ENCODE results near the gene CIB2. TPM values are rescaled to one million over a fixed set of nuclear protein-coding genes. Genes with fewer than 3 reads are reported as not detected.
A peak's percentile ranks its signal among the peaks of the same experiment; 100 is the strongest.

The CIB2 gene
- total RNA-seq, 8 experiments from 2014 or later, result 0.56 to 27.4 (median 19.9) TPM

DNA sequence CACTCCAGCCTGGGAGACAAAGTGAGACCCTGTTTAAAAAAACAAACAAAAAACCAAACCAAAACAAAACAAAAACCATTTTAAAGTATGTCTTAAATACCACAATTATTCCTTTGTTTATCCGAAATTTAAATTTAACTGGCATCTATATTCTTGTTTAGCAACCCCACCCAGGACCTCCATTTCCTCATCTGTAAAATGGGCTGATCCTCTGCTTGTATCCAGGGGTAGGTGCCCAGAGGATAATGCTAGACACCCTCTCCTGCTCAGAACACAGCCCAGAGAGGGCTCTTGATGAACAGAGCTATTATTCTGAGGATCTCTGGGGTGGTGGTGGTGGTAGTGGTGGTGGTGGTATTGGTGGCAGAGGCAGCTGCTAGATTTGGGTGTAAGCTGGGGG lies 29.0 kb downstream of the CIB2 start:
- Histone ChIP-seq H3K4me1 (replicated peaks in 1 of 2) (no peaks in the 10 kb centered on the region), H3K27ac (no peak overlapping the region), H3K4me3 (no peak overlapping the region)
- no peak for ATAC-seq (replicated peaks in 6 of 8)
- in situ Hi-C loops (cut with MboI; ENCODE audit: low pct_unique_long_range_greater_than_20kb in 2 of 9, low sequenced_read_pairs in 9 of 9, unreplicated experiment in 9 of 9), result loop anchor here (10.0 to 25.0 kb wide), 3 partner anchors 135 to 140 kb away; partner anchors contain the start of gene ACSBG1 (in 3 of the 9)
- WGBS, 10 experiments, result 20 to 86% (median 62%) methylated on average over 1 of the region's 1 CpG; no CpG with 5 or more reads in 2 of the 10 experiments

DNA sequence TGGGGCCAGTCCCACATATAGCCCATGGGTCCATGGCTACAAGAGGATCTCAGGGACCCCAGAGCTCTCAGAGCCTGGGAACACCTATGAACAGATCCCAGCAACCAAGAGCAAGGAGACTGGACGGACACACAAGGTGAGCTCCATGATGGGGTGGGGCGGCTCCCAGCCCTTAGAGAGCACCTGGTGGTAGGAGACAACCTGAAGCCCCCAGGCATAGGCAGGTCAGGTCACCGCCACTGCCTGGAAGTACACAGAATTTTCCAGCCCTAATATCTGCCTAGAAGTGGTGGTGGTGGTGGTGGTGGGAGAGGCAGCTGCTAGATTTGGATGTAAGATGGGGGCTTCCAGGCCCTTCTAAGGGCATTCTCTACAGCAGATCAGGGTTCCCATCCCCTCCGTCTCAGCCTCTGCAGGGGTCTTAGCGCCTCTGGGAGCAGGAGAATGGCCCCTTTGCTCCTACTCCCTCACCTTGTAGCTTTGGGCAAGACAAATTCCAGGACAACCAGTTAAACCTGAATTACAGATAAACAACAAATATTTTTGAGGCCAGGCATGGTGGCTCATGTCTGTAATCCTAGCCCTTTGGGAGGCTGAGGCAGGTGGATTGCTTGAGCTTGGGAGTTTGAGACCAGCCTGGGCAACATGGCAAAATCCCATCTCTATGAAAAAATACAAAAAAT lies 29.7 kb downstream of the CIB2 start:
- no peaks in the 10 kb centered on the region for H3K4me1 ChIP-seq (replicated peaks in 1 of 2)
- in situ Hi-C loops (cut with MboI; ENCODE audit: low pct_unique_long_range_greater_than_20kb in 2 of 9, low sequenced_read_pairs in 9 of 9, unreplicated experiment in 9 of 9), result loop anchor here (10.0 to 25.0 kb wide), 3 partner anchors 136 to 139 kb away; partner anchors contain the start of gene ACSBG1 (in 3 of the 9)
- 70 to 90% (median 83%) methylated on average over 1 to 2 of the region's 5 CpGs; no CpG with 5 or more reads in 7 of the 10 experiments for WGBS, 10 experiments
- no peak overlapping the region for H3K27ac ChIP-seq
- no peak overlapping the region for H3K4me3 ChIP-seq
- no peak for ATAC-seq (replicated peaks in 6 of 8)

DNA sequence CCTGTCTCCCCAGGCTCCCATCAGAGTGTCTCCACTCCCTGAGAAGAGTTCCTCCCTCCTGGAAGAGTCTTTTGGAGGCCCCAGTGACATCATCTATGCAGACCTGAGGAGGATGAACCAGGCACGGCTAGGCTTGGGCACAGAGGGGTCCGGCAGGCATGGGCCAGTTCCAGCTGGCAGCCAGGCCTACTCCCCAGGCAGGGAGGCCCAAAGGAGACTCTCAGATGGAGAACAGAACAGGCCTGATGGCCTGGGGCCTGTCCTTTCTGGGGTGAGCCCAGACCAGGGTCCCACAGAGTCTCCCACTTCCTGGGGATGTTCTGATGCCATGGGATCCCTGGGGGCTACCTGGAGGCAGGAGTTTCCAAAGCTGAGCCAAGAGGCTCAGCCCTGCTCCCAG lies 30.4 kb downstream of the CIB2 start:
- H3K4me1 ChIP-seq (replicated peaks in 1 of 2), result no peaks in the 10 kb centered on the region
- 70 to 83% methylated on average over 2 of the region's 2 CpGs; no CpG with 5 or more reads in 8 of the 10 experiments for WGBS, 10 experiments
- no peak overlapping the region for H3K27ac ChIP-seq
- ATAC-seq (replicated peaks in 6 of 8), result no peak
- H3K4me3 ChIP-seq, result no peak overlapping the region
- in situ Hi-C loops (cut with MboI; ENCODE audit: low pct_unique_long_range_greater_than_20kb in 2 of 9, low sequenced_read_pairs in 9 of 9, unreplicated experiment in 9 of 9), result loop anchor here (10.0 to 25.0 kb wide), 3 partner anchors 136 to 139 kb away; partner anchors contain the start of gene ACSBG1 (in 3 of the 9)

DNA sequence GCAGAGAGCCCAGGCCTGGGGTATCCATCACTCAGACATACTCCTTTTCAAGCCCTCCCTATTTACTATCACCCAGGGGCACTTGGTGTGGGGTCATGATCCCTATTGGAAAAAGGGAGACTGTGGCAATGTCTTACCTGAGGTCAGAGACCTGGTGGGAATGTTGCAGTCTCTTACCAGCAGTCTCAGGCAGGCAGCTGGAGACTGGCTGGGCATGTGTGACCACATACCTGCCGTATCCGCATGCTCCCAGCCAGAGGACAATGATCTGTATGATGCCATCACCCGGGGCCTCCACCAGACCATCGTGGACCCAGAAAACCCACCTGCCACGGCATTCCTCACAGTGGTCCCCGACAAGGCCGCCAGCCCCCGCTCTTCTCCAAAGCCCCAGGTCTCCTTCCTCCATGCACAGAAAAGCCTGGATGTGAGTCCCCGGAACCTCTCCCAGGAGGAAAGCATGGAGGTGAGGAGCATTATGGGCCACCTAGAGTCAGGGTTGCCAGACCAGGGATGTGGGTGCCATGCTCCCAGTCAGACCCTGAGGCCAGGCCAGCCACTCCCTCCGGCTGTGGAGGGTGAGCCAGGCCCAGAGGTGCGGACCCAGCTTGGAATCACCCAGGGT lies 33.0 kb downstream of the CIB2 start:
- Histone ChIP-seq H3K27ac (no peak overlapping the region), H3K4me1 (replicated peaks in 1 of 2) (no peaks in the 10 kb centered on the region), H3K4me3 (no peak overlapping the region)
- 83 to 100% (median 90%) methylated on average over 2 to 6 of the region's 11 CpGs; no CpG with 5 or more reads in 5 of the 10 experiments for WGBS, 10 experiments
- in situ Hi-C loops (cut with MboI; ENCODE audit: low pct_unique_long_range_greater_than_20kb in 2 of 9, low sequenced_read_pairs in 9 of 9, unreplicated experiment in 9 of 9), result no loop called here
- no peak for ATAC-seq (replicated peaks in 6 of 8)

DNA sequence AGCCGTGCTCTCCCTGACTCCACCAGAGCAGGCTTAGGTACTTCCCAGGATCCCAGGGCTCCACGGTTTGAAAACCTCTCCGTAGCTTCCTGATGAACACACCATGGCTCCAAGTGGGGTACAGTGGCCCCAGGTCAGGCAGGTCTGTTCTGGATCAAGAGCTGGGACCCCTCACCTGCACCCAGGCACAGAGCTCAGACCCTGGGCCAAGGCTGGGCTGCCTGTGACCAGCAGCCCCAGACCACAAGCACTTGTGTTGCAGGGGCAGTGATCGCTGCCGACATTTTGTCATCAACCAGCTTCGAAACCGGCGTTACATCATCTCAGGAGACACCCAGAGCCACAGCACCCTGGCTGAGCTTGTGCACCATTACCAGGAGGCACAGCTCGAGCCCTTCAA lies 33.6 kb downstream of the CIB2 start:
- H3K27ac ChIP-seq, result no peak overlapping the region
- in situ Hi-C loops (cut with MboI; ENCODE audit: low pct_unique_long_range_greater_than_20kb in 2 of 9, low sequenced_read_pairs in 9 of 9, unreplicated experiment in 9 of 9), result no loop called here
- ATAC-seq (replicated peaks in 6 of 8), result no peak
- H3K4me1 ChIP-seq (replicated peaks in 1 of 2), result no peaks in the 10 kb centered on the region
- H3K4me3 ChIP-seq, result no peak overlapping the region
- WGBS, 10 experiments, result 77 to 100% (median 100%) methylated on average over 1 to 5 of the region's 9 CpGs; no CpG with 5 or more reads in 5 of the 10 experiments

DNA sequence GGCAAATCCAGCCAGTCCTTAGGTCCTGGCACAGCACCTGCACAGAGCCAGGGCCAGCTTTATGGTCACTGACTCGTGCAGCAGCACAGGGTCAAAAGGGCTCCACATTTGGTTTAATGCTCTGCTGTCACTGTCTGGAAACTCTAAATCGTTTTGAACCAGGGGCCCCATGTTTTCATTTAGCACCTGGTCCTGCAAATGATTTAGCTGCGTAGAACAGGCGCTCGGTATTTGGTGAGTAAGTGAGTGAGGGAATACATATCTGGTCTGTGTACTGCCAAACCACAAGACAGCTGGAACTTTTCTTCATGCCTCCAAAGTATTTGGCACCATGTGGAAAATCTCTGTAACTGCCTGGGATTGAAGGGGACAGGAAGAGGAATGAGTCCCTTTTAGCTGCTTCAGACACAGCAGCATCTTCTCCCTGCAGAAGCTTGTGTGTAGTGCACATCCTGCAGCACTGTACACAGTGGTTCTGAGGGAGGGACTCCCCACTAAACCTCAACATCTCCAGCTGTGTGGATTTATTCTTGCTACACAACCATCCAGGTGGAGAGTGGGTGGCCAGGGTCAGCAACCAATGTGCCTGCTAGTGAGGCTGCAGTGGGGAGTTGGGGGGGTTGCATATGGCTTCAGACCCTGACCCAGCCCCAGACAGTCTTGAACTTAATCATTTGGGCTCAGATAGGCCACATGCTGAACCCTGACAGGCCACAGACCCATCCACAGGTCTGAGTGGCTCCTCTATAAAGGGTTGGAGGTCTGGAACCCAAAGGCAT lies 37.8 kb downstream of the CIB2 start:
- in situ Hi-C loops (cut with MboI; ENCODE audit: low pct_unique_long_range_greater_than_20kb in 2 of 9, low sequenced_read_pairs in 9 of 9, unreplicated experiment in 9 of 9), result no loop called here

DNA sequence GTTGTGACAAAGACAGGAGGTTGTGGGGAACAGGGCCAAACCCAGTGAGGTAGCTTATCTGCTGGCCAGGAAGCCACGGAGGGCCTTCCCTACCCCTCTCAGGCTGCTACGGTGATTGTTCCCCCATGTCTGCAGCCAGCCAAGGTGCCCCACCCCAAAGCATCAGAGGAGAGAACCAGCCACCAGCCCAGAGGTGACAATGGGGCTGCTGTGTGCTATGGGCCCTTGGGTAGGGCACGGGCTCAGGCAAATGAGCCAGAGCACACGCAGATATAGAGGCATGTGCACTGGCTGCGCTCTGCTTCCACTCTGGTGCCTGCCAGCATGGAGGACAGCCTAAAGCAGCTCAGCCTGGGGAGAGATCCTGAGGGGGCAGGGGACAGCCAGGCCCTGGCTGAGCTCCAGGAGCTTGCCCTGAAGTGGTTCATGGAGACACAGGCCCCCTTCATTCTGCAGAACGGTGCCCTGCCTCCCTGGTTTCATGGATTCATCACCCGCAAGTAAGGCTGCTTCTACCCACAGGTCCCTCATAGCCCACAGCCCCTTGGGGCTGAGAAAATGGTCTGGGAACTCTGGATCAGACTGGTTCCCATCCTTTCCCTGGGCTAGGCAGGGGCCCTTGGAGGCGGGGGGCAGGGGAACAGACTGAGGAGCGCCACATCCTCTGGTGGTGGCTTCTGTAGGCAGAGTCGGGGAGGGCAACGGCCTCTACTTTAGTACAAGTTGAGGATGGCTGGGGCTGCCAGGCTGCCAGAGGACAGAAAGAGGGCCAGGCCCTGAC lies 38.8 kb downstream of the CIB2 start, which contains the start of gene SH2D7:
Gene SH2D7 (plus strand): TSS at position 301 of the 781 bp plus-strand sequence. CDS start 24 bp downstream, at position 325.
- Histone ChIP-seq H3K4me1 (replicated peaks in 1 of 2) (no peaks in the 10 kb centered on the region), H3K27ac (no peak within 1 kb of the TSS), H3K4me3 (no peak within 1 kb of the TSS)
- ATAC-seq (replicated peaks in 6 of 8), result no peak
- WGBS, 10 experiments, result 82 to 100% (median 92%) methylated on average over 1 to 4 of the region's 11 CpGs; no CpG with 5 or more reads in 5 of the 10 experiments
- in situ Hi-C loops (cut with MboI; ENCODE audit: low pct_unique_long_range_greater_than_20kb in 2 of 9, low sequenced_read_pairs in 9 of 9, unreplicated experiment in 9 of 9), result no loop called here

More for the DNA sequence above, 37.8 kb downstream of the CIB2 start:
- Histone ChIP-seq H3K27ac (no peak overlapping the region), H3K4me1 (replicated peaks in 1 of 2) (no peaks in the 10 kb centered on the region), H3K4me3 (no peak overlapping the region)
- ATAC-seq (replicated peaks in 6 of 8), result peak in 1 of 8 experiments; percentile 33
- WGBS, 10 experiments, result 0 to 80% (median 25%) methylated on average over 1 to 5 of the region's 5 CpGs; no CpG with 5 or more reads in 3 of the 10 experiments

DNA sequence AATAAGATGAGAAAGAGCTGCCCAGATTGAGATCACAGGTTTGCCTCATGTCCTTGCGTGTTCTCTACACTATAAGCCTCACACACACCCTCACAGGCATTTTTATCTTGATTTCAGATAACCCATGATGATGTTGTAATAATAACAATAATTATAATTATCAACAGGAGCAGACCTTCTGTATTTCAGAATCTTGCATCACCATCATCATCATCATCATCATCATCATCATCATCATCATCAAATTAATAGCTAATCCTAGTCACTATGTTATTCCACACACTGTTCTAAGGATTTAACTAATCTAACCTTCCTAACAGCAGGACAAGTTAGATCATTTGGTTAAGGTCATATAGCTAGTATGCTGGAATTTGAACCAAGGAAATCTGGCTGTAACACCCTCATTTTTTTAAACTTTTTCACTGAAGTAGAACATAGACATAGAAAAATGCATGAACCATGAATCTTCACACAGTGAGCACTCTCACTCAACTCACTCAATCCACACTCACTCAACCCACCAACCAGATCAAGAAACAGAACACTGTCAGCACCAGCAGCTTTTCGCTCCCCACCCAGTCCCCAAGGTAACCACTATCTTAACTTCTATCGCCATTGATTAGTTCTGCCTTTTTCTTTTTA lies 40.7 kb downstream of the CIB2 start:
- no peak for ATAC-seq (replicated peaks in 6 of 8)
- no peaks in the 10 kb centered on the region for H3K4me1 ChIP-seq (replicated peaks in 1 of 2)
- WGBS, 10 experiments, result 50 to 100% (median 100%) methylated on average over 1 to 3 of the region's 3 CpGs; no CpG with 5 or more reads in 1 of the 10 experiments
- in situ Hi-C loops (cut with MboI; ENCODE audit: low pct_unique_long_range_greater_than_20kb in 2 of 9, low sequenced_read_pairs in 9 of 9, unreplicated experiment in 9 of 9), result no loop called here
- no peak overlapping the region for H3K27ac ChIP-seq
- H3K4me3 ChIP-seq, result no peak overlapping the region

DNA sequence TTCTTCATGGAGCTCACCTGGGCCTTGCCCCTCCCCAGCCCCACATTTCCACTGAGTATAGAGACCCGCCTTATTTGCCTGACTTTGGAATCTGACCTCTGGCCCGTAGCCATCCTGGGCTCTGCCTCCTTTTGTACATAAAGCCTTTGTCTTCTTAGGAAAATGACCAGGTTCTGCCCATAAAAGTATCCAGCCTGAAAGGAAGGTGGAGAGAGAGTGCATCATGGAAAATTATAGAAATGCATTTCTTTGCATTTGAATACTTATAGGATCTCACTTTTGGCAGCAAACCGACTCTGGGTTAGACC lies 42.5 kb downstream of the CIB2 start:
- ATAC-seq (replicated peaks in 6 of 8), result no peak
- no peaks in the 10 kb centered on the region for H3K4me1 ChIP-seq (replicated peaks in 1 of 2)
- 32 to 100% (median 88%) methylated on average over 1 to 3 of the region's 3 CpGs; no CpG with 5 or more reads in 3 of the 10 experiments for WGBS, 10 experiments
- in situ Hi-C loops (cut with MboI; ENCODE audit: low pct_unique_long_range_greater_than_20kb in 2 of 9, low sequenced_read_pairs in 9 of 9, unreplicated experiment in 9 of 9), result no loop called here
- no peak overlapping the region for H3K4me3 ChIP-seq
- H3K27ac ChIP-seq, result no peak overlapping the region

DNA sequence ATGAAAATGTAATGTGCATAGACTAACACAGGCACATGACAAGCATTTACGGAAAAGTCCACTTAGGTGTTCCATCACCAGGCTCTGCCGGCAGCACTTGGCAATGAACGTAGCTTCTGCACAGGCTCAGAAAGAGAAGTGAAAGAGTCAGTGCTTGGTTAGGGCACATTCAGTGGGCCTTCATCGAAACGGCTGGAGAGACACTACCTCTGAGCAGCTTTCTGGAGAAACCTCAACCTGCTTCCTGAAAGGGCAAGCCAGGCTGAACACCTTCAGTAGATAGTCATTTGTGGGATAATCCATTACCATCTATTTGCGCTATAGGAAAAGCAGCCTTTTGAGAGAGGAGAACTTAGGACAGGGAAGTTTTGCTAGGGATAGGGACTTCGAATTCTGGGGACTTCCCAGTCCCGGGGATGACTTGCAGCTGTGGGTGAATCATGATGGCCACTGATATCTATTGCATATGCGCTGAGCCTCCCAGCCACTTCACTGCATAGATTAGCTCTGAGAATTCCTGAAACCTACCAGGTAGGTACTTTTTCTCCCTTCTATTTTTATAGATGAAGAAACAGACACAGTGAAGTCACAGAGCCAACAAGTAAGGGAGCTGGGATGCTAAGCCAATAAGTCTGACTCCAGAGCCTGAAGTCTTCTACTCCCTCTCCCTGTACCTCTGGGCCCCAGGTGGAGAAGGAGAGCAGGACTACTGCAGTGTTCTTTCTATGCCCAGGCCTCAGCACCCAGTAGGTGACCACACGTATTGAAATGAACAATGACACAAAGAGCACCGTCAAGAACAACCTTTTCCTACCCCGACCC lies 43.1 kb downstream of the CIB2 start:
- no peak overlapping the region for H3K27ac ChIP-seq
- in situ Hi-C loops (cut with MboI; ENCODE audit: low pct_unique_long_range_greater_than_20kb in 2 of 9, low sequenced_read_pairs in 9 of 9, unreplicated experiment in 9 of 9), result no loop called here
- no peaks in the 10 kb centered on the region for H3K4me1 ChIP-seq (replicated peaks in 1 of 2)
- peak in 2 of 8 experiments; percentile 72 to 74 for ATAC-seq (replicated peaks in 6 of 8)
- WGBS, 10 experiments, result 67 to 93% (median 91%) methylated on average over 3 to 10 of the region's 12 CpGs; no CpG with 5 or more reads in 4 of the 10 experiments
- no peak overlapping the region for H3K4me3 ChIP-seq

DNA sequence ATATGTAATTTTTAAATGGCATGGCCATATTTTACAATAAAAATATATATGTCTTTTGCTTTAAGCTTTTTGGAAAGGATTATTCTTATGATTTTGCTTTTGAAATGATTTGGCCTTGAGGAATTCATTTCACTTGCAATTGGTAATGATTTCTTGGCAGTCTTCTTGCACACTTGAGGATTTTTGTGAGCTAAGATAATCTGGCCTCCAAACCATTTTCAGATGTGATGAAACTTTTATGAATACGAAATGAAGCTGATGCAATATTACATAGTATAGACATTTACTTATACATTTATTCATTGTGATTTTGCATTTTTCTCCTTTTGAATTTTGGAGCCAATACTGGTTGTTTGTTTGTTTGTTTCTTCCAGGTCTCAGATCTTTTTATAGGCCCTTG lies 45.3 kb downstream of the CIB2 start:
- H3K27ac ChIP-seq, result no peak overlapping the region
- peak in 2 of 8 experiments; percentile 50 to 62 for ATAC-seq (replicated peaks in 6 of 8)
- 0 to 100% (median 56%) methylated on average over 1 of the region's 1 CpG; no CpG with 5 or more reads in 2 of the 10 experiments for WGBS, 10 experiments
- no peaks in the 10 kb centered on the region for H3K4me1 ChIP-seq (replicated peaks in 1 of 2)
- no peak overlapping the region for H3K4me3 ChIP-seq
- in situ Hi-C loops (cut with MboI; ENCODE audit: low pct_unique_long_range_greater_than_20kb in 2 of 9, low sequenced_read_pairs in 9 of 9, unreplicated experiment in 9 of 9), result no loop called here

Data from motor neuron (in vitro differentiated cells).